Measurements from ENCODE around the gene DNAJC7. TPM values are rescaled to one million over a fixed set of nuclear protein-coding genes. Genes with fewer than 3 reads are reported as not detected.
"Not testable (repeated sequence)": the region's sequence is repeated elsewhere in the genome, so short reads cannot be mapped to it uniquely, and the experiment has no call there.

The DNAJC7 gene
- total RNA-seq, 6 experiments from 2014 or later, result 85.0 to 115 (median 100) TPM

- no peak for TF ChIP-seq CTCF (IDR thresholded peaks at IDR 0.05)
- Mint-ChIP-seq H3K9me3 (no peaks in the 10 kb centered on the region), H3K4me3 (no peak overlapping the region), H3K36me3 (ENCODE audit: low read depth) (no peaks in the 10 kb centered on the region), H3K4me1 (ENCODE audit: low read depth) (peaks cover 2% of the 10 kb centered on the region), H3K27me3 (ENCODE audit: insufficient read depth) (peaks cover 3% of the 10 kb centered on the region), H3K27ac (no peak overlapping the region)
- no peak for DNase-seq
Observed at GRCh38 chr17:41935641-41936040, 81.6 kb downstream of the DNAJC7 start.

GRCh38 chr17:41932816-41933389 is 84.3 kb downstream of the DNAJC7 start:
- no peaks in the 10 kb centered on the region for H3K9me3 Mint-ChIP-seq
- no peak for DNase-seq
- peaks cover 22% of the 10 kb centered on the region for H3K4me1 Mint-ChIP-seq (ENCODE audit: low read depth)
- no peak overlapping the region for H3K27ac Mint-ChIP-seq
- TF ChIP-seq CTCF (IDR thresholded peaks at IDR 0.05), result no peak
- no peak overlapping the region for H3K4me3 Mint-ChIP-seq
- H3K27me3 Mint-ChIP-seq (ENCODE audit: insufficient read depth), result no peaks in the 10 kb centered on the region; the same call in none of the 2 replicates
- H3K36me3 Mint-ChIP-seq (ENCODE audit: low read depth), result no peaks in the 10 kb centered on the region

GRCh38 chr17:41931715-41932114 is 85.5 kb downstream of the DNAJC7 start:
- peaks cover 22% of the 10 kb centered on the region for H3K4me1 Mint-ChIP-seq (ENCODE audit: low read depth)
- not testable (repeated sequence) for H3K27ac Mint-ChIP-seq; DNase-seq; H3K4me3 Mint-ChIP-seq; H3K9me3 Mint-ChIP-seq; H3K36me3 Mint-ChIP-seq (ENCODE audit: low read depth); H3K27me3 Mint-ChIP-seq (ENCODE audit: insufficient read depth)

DNA sequence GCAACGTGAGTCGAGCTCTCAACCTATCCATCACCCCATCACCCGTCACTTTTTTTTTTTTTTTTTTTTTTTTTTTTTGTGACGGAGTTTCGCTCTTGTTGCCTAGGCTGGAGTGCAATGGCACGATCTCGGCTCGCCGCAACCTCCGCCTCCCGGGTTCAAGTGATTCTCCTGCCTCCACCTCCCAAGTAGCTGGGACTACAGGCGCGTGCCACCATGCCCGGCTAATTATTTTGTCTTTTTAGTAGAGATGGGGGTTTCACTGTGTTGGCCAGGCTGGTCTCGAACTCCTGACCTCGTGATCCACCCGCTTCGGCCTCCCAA is 86.4 kb downstream of the DNAJC7 start:
- not testable (repeated sequence) for H3K9me3 Mint-ChIP-seq; H3K36me3 Mint-ChIP-seq (ENCODE audit: low read depth); DNase-seq; H3K27me3 Mint-ChIP-seq (ENCODE audit: insufficient read depth)
- Mint-ChIP-seq H3K4me1 (ENCODE audit: low read depth) (peaks cover 22% of the 10 kb centered on the region), H3K27ac (peak overlapping the region; percentile 99), H3K4me3 (peak overlapping the region; percentile 95)

DNA sequence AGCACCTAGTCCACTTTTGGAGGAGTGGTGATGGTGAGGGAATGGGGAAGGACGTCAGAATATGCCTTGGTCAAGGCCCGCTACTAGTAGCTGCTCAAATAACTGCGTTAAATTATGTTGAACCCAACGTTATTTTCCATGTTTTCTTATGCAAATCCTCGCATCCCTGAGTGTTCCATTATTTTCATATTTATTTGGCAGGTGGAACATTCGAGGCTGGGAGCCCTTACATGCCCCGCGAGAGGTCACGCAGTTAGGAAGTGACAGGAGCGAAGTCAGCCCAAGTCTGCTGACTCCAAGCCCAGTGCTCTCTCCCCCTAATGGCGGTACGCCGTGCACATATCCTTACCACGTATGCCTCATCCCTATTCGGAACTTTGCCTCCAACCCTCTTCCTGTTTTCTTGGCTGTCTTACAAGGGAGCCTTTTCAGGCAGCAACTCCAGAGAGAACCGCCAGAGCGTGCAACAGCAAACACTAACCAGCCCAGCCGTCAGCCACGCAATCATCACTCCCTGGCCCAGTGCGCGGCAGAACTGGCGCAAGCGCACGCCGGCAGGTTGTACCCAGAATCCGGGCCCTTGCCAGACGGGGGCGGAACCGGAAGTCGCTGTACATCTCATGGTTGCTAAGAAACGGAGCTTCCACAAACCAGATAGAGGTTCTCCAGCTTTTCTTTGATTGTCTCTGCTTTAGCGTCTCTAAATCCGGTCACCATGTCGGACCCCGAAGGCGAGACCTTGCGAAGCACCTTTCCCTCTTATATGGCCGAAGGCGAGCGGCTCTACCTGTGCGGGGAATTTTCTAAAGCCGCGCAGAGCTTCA is 87.0 kb downstream of the DNAJC7 start, which contains the start of gene ODAD4:
Gene ODAD4, plus strand, starts transcription at position 609 of the 824 bp plus-strand sequence. Its CDS starts 107 bp downstream, at position 716.
- Mint-ChIP-seq H3K4me3 (peak within 1 kb of the TSS; percentile 95), H3K9me3 (no peaks in the 10 kb centered on the region), H3K27ac (peak within 1 kb of the TSS; percentile 99), H3K36me3 (ENCODE audit: low read depth) (no peaks in the 10 kb centered on the region), H3K4me1 (ENCODE audit: low read depth) (peaks cover 22% of the 10 kb centered on the region), H3K27me3 (ENCODE audit: insufficient read depth) (no peaks in the 10 kb centered on the region; the same call in none of the 2 replicates)
- TF ChIP-seq CTCF (IDR thresholded peaks at IDR 0.05), result peak; percentile 70
- peak; percentile 98 for DNase-seq

DNA sequence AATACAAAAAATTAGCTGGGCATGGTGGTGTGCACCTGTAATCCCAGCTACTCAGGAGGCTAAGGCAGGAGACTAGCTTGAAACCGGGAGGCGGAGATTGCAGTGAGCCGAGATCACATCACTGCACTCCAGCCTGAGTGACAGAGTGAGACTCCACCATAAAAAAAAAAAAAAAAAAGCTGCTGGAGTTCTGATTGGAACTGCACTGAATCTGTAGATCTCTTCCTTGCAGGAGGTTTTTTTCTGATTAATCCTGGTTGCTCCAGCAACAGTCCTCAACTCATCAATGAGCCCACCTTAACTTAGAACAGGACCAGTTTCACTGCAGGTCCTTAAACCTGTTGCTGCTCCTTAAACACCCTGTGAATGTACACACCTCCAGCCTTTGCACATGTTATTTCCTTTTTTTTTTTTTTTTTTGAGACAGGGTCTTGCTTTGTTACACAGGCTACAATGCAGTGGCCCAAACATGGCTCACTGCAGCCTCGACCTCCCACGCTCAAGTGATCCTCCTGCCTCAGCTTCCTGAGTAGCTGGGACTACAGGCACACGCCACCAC is 88.5 kb downstream of the DNAJC7 start:
- H3K4me3 Mint-ChIP-seq, result peak overlapping the region; percentile 95
- no peaks in the 10 kb centered on the region for H3K36me3 Mint-ChIP-seq (ENCODE audit: low read depth)
- no peaks in the 10 kb centered on the region for H3K9me3 Mint-ChIP-seq

More for the DNA sequence above, 88.5 kb downstream of the DNAJC7 start:
- Mint-ChIP-seq H3K27ac (peak overlapping the region; percentile 99), H3K4me1 (ENCODE audit: low read depth) (peaks cover 22% of the 10 kb centered on the region), H3K27me3 (ENCODE audit: insufficient read depth) (no peaks in the 10 kb centered on the region; the same call in none of the 2 replicates)
- no peak for DNase-seq
- TF ChIP-seq CTCF (IDR thresholded peaks at IDR 0.05), result no peak

Other genes starting within 250 kb of the DNAJC7 start
- gene JUP, start 230.7 kb downstream of the DNAJC7 start, total RNA-seq (2021; fragmentation: NEBNext Ultra II Directional; extraction: Animal tissue kit (Norgen Biotek cat#: 25700)), result 1 to 10 TPM; 1.5 to 9.1 (median 1.9) TPM
- gene P3H4, start 205.5 kb downstream of the DNAJC7 start, total RNA-seq (2021; fragmentation: NEBNext Ultra II Directional; extraction: Animal tissue kit (Norgen Biotek cat#: 25700)), result 10 to 100 TPM; 48.8 to 75.5 (median 50.3) TPM
- 100 to 1,000 TPM; 417 to 500 (median 442) TPM for gene FKBP10, start 204.4 kb downstream of the DNAJC7 start, total RNA-seq (2021; fragmentation: NEBNext Ultra II Directional; extraction: Animal tissue kit (Norgen Biotek cat#: 25700))
- 10 to 100 TPM; 33.9 to 55.2 (median 37.3) TPM for gene NT5C3B, start 181.2 kb downstream of the DNAJC7 start, total RNA-seq (2021; fragmentation: NEBNext Ultra II Directional; extraction: Animal tissue kit (Norgen Biotek cat#: 25700))
- gene KLHL10, start 179.6 kb downstream of the DNAJC7 start, total RNA-seq (2021; fragmentation: NEBNext Ultra II Directional; extraction: Animal tissue kit (Norgen Biotek cat#: 25700)), result not detected
- 10 to 100 TPM; 13.4 to 16.2 (median 15.7) TPM for gene KLHL11, start 152.0 kb downstream of the DNAJC7 start, total RNA-seq (2021; fragmentation: NEBNext Ultra II Directional; extraction: Animal tissue kit (Norgen Biotek cat#: 25700))
- gene ACLY, start 98.5 kb downstream of the DNAJC7 start, total RNA-seq (2021; fragmentation: NEBNext Ultra II Directional; extraction: Animal tissue kit (Norgen Biotek cat#: 25700)), result 100 to 1,000 TPM; 254 to 315 (median 279) TPM
- gene ODAD4, start 86.8 kb downstream of the DNAJC7 start, total RNA-seq (2021; fragmentation: NEBNext Ultra II Directional; extraction: Animal tissue kit (Norgen Biotek cat#: 25700)), result 1 to 10 TPM in 3 of 6 experiments, under 1 TPM in 3; 0.74 to 1.8 (median 0.97) TPM
- 100 to 1,000 TPM; 105 to 118 (median 111) TPM for gene CNP, start 50.6 kb downstream of the DNAJC7 start, total RNA-seq (2021; fragmentation: NEBNext Ultra II Directional; extraction: Animal tissue kit (Norgen Biotek cat#: 25700))
- 10 to 100 TPM; 37.1 to 43.9 (median 40.3) TPM for gene NKIRAS2, start 2.7 kb upstream of the DNAJC7 start, total RNA-seq (2021; fragmentation: NEBNext Ultra II Directional; extraction: Animal tissue kit (Norgen Biotek cat#: 25700))
- under 1 TPM in 4 of 6 experiments, not detected in 2; 0.07 to 0.10 (median 0.08) TPM for gene C17orf113, start 33.2 kb upstream of the DNAJC7 start, total RNA-seq (2021; fragmentation: NEBNext Ultra II Directional; extraction: Animal tissue kit (Norgen Biotek cat#: 25700))
- gene ZNF385C, start 81.0 kb upstream of the DNAJC7 start, total RNA-seq (2021; fragmentation: NEBNext Ultra II Directional; extraction: Animal tissue kit (Norgen Biotek cat#: 25700)), result not detected
- 1 to 10 TPM; 4.0 to 5.3 (median 4.2) TPM for gene DHX58, start 95.3 kb upstream of the DNAJC7 start, total RNA-seq (2021; fragmentation: NEBNext Ultra II Directional; extraction: Animal tissue kit (Norgen Biotek cat#: 25700))
- 10 to 100 TPM; 21.5 to 36.2 (median 25.3) TPM for gene KAT2A, start 103.9 kb upstream of the DNAJC7 start, total RNA-seq (2021; fragmentation: NEBNext Ultra II Directional; extraction: Animal tissue kit (Norgen Biotek cat#: 25700))
- not detected for gene HSPB9, start 105.4 kb upstream of the DNAJC7 start, total RNA-seq (2021; fragmentation: NEBNext Ultra II Directional; extraction: Animal tissue kit (Norgen Biotek cat#: 25700))
- gene RAB5C, start 137.6 kb upstream of the DNAJC7 start, total RNA-seq (2021; fragmentation: NEBNext Ultra II Directional; extraction: Animal tissue kit (Norgen Biotek cat#: 25700)), result 100 to 1,000 TPM; 184 to 204 (median 193) TPM
- gene KCNH4, start 163.7 kb upstream of the DNAJC7 start, total RNA-seq (2021; fragmentation: NEBNext Ultra II Directional; extraction: Animal tissue kit (Norgen Biotek cat#: 25700)), result not detected
- not detected for gene HCRT, start 168.0 kb upstream of the DNAJC7 start, total RNA-seq (2021; fragmentation: NEBNext Ultra II Directional; extraction: Animal tissue kit (Norgen Biotek cat#: 25700))
- gene GHDC, start 177.1 kb upstream of the DNAJC7 start, total RNA-seq (2021; fragmentation: NEBNext Ultra II Directional; extraction: Animal tissue kit (Norgen Biotek cat#: 25700)), result 1 to 10 TPM; 1.5 to 7.5 (median 6.4) TPM